Ishikawa (cell line): Measurements from ENCODE around the gene RAB9A.

ENCODE experiments used
- TAF1 ChIP-seq: IDR thresholded peaks from 2 replicates; pipeline ENCODE4 v1.6.1; 2012; ENCODE audit warnings: low read depth, mild to moderate bottlenecking
- USF1 ChIP-seq: IDR thresholded peaks from 2 replicates; pipeline ENCODE4 v1.6.1; 2012

DNA sequence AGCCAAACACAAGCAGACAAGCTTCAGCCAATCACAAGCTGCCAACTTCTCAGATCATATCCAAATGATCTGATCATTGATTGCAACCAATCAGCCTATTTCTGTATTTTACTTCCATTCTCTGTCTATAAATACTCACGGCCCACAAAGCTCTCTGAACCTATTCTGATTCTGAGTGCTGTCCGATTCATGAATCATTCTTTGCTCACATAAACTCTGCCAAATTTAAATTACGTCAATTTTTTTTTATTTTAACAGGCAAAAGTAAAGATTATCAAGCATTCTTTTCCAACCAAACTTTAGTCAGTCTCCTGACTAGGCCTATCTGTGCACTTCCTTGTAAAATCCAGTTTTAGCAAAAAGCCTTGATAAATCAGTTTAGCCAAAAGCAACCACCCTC is 37.8 kb upstream of the RAB9A start:
- TF ChIP-seq USF1 (no peak), TAF1 (no peak)
